Skeletal muscle cell (primary cell): ENCODE measurements around the gene NDUFB1.

Source experiments
- DNase-seq: peaks from one replicate; pipeline ENCODE4 v3.0.0-alpha.2; 2010; ENCODE audit warnings: low read depth
- H3K4me3 ChIP-seq: 2 replicates; pipeline ENCODE4 v1.5.1; 2011; ENCODE audit warnings: low read depth, mild to moderate bottlenecking, control low read depth, low read length, moderate library complexity

The NDUFB1 gene

DNA sequence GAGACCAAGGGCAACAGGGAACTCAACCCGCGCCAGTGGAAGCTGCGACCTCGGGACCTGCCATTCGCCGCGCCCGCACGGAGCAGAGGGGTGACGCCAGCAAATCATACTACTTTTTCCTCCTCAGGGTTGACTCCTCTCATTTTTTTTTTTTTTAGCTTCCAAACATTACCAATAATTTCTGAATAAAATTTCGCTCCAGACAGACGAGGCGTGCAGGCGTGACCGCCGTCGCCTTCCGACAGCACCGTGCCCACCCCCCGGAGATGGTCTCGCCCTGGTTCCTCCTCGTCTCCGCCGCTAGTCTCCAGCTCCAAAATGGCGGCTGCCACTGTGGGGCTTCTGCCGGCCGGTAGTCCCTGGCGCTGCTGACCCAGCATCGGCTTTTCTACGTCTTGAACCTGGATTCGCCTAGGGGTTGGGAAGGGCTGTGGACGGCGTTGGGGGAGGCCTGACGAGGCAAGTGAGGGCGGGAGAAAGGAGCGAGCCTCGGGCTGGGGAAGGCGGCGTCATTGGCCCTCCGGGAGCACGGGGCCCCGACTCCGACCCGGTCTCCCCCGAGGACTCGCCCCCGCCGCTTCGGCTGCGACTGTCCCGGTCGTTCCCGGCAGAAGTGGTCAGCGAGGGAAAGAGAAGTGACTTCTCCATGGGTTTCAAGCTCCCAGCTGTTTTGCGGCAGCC, at the start of gene NDUFB1, which contains the start of gene CPSF2:
NDUFB1 (minus strand) TSS at position 37 of the 681 bp plus-strand sequence. CDS start 4,069 bp downstream, outside the sequence.
CPSF2 (plus strand) TSS at position 300 of the 681 bp plus-strand sequence. CDS start 9,016 bp downstream, outside the sequence.
- peak within 1 kb of the TSS; percentile 94 for H3K4me3 ChIP-seq
- peak; percentile 31 for DNase-seq

DNA sequence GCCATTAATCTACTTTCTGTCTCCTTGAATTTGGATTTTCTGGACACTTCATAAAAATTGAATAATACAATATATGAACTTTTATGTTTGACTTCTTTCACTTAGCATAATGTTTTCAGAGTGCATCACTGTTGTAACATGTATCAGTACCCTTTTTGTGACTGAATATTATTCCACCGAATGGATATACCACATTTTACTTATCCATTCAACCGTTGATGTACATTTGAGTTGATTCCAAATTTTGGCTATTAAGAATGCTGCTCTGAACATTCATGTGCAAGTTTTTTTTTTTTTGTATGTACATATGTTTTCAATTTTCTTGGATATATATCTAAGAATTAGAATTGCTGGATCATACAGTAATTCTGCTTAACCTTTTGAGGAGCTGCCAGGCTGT, 43.5 kb upstream of the NDUFB1 start:
- DNase-seq, result no peak
- no peak overlapping the region for H3K4me3 ChIP-seq

DNA sequence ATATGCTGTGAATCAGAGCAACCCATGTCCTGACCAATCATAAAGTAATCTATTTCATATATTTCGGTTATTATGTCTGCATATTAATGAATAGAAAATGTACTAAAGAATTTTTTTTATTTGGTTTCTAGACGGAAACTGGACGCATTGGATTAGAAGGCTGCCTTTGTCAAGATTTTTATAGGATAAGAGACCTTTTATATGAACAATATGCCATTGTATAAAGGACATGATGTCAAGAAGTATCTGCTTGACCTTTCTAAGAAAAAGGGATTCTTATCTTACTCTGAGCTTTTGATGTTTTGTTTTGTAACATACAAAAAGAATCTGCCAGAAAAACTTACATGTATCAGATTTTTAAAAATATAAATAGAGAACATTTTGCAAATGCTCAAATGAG, 40.0 kb upstream of the NDUFB1 start:
- no peak for DNase-seq
- H3K4me3 ChIP-seq, result no peak overlapping the region

DNA sequence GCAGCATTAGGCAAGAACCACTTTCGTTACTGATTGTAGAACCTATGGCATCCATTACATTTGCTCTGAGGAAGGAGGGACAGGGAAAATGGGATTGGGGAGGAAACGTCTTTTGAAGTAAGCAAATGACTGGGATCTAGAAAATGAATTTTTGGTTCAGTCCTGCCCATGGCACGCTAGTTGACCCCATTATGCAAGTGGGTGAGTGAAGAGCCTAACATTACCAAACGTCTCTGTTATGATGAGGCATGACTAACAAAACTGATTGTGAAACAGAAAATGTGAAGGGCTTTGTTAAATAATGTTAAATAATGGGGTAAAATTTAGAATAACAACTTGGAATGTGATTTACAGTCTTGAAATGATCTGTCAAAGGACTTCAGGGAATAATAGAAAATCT, 39.1 kb upstream of the NDUFB1 start:
- DNase-seq, result peak; percentile 54

GRCh38 chr14:92154283-92154942, 32.9 kb upstream of the NDUFB1 start:
- H3K4me3 ChIP-seq, result no peak overlapping the region
- DNase-seq, result no peak

More for the DNA sequence above, 39.1 kb upstream of the NDUFB1 start:
- H3K4me3 ChIP-seq, result no peak overlapping the region

GRCh38 chr14:92153581-92153980, 32.1 kb upstream of the NDUFB1 start:
- H3K4me3 ChIP-seq, result no peak overlapping the region
- no peak for DNase-seq

DNA sequence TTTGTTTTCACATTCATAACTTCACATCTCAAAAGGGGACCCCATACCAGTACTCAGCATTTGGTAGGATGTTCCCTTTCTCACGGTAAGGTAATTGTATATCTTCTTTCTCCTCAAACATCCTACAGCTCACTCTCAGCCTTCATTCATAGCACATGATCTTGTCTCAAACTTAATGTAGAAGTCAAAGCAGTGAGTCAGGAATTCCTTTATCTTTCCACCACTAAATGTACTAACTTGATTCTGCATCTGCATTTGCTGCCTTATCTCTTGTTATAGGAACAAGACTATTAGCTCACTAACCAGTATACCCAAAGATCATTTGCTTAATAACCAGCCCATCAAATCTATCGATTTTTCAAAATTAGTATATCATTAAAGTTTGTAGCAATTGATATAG, 23.2 kb upstream of the NDUFB1 start:
- no peak overlapping the region for H3K4me3 ChIP-seq
- DNase-seq, result no peak

- no peak overlapping the region for H3K4me3 ChIP-seq
- DNase-seq, result no peak
Measured at GRCh38 chr14:92143962-92144361, 22.5 kb upstream of the NDUFB1 start.

DNA sequence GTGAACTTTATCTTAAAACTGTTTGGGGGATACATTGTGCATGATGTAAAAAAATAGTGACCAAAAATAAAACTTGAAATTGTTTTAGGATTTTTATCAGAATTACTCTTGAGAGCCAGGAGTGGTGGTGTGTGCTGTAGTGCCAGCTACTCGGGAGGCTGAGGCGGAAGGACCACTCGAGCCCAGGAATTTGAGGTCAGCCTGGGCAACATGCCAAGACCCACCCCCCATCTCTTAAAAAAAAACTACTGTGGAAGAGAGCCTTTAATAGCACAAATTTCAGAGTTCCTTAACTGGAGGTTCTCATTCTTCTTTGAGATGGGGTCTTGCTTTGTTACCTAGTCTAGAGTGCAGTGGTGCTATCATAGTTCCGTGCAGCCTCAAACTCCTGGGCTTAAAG, 21.8 kb upstream of the NDUFB1 start:
- H3K4me3 ChIP-seq, result no peak overlapping the region
- no peak for DNase-seq

DNA sequence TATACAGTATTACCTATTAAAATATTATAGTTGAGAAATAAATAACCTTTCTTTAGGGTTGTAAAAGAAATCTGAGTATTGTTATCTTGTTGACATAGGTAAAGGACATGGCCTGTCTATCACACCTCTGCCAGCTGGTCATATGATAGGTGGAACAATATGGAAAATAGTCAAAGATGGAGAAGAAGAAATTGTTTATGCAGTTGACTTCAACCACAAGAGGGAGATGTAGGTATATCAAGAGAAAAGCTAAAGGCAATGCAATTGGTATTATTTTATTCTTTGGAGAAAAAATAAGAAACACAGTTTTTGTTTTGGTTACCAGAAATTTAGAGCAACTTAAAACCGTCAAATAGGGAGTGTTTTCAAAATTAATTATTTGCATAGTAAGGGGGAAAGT, 13.8 kb upstream of the NDUFB1 start:
- no peak overlapping the region for H3K4me3 ChIP-seq
- no peak for DNase-seq

DNA sequence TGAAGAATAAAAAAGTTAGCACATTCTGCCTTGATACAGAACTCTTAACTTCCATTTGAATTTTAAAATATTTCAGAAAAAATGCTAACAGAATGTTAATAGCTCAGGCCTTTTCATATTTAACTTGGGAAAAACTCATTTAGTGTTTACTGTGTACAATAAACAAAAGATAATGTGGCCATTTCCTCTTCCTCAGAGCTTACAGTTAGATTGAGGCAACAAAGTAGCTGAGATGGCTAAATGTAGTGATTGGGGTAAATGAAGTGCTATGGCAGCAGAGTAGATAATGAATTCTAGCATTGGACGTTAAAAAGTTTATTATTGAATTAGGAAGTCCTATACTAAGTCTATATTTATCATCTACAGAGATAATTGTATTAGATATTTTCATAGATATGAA, 12.9 kb upstream of the NDUFB1 start:
- H3K4me3 ChIP-seq, result no peak overlapping the region
- DNase-seq, result no peak

GRCh38 chr14:92122761-92123160, 1.3 kb upstream of the NDUFB1 start:
- DNase-seq, result no peak
- H3K4me3 ChIP-seq, result peak overlapping the region; percentile 94

- peak overlapping the region; percentile 94 for H3K4me3 ChIP-seq
- DNase-seq, result no peak
Measured at GRCh38 chr14:92122351-92122677, 808 bp upstream of the NDUFB1 start.

DNA sequence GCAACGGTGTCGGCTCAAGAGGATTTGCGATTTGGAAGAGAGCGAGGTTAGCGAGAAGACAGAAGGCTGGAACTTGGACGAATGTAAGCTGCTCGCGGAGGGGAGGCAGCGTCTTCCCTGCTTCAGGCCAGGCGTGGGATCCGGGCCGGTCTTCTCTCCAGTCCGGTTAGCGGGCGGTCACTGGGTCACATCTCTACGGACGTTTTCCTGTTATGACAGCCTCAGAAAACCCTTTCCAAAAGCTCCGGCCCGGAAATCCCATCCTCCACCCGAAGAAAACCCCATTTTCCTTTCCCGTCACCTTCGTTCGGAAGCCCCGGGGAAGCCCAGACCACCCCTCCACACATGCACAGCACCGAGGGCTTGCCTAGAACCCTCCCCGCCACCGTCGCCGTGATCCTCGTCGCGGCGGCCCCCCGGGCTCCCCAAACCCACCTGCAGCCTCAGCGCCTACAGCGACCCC, 268 bp downstream of the NDUFB1 start:
- DNase-seq, result peak; percentile 6
- peak overlapping the region; percentile 94 for H3K4me3 ChIP-seq

DNA sequence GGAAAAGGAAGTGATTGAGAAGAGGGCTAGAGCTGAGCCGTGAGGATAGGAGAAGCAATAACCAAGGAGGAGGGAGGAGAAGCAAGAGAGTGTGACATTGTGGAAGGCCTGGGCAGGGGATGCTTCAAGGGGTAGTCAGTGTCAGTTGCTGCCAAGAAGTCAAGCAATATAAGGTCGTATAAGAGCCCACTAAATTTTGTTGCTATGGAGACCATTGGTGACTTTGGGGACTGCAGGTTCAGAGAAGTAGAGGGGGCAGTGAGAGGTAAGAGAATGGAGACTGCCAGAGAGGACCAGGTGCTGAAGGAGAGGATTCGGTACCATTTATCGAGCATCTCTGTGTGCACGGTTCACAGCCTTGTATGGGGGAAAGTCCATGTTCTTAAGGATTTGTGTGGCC, 12.0 kb downstream of the NDUFB1 start:
- DNase-seq, result no peak
- H3K4me3 ChIP-seq, result no peak overlapping the region

DNA sequence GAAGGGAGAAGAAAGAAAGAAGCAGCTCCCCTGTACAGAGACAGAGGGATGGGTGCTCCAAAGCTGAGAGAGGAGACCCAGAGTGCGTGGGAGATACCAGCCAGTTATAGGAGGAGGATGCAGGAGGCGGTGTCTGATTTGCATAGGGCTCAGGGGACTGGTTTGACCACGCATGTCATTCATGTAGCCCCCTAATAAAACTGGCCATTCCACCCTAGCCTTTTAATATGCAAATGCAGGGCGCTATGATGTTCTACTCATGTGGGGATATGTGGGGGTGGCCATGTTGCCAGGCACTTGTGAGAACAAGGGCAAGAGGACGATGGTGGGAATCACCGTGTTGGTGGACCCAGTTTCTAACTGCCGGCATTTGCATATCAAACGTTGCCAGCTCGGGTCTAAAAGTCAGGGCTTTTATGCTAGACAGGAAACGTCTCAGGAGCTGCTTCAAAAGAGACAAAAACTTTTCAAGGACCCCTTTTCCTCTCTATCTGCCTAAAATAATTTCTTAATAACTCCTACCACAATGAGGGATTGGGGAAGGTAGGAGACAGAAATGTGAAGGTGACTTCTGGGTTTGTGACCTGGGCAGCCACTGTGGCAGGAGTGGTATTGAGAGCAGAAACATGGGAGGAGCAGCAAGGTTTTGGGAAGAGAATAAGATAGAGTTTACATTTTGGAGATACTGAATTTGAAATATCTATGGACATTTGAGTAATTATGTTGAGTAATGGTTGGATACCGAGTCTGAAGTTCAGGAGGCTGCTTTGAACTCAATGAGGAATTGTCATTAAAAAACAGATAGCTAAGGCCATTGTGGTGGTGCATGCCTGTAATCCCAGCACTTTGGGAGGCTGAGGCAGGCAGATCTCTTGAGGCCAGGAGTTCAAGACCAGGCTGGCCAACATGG, 12.9 kb downstream of the NDUFB1 start:
- no peak overlapping the region for H3K4me3 ChIP-seq
- no peak for DNase-seq

GRCh38 chr14:92106143-92106926, 15.2 kb downstream of the NDUFB1 start, which contains the start of gene ATXN3:
Gene ATXN3, minus strand, starts transcription at chr14:92106582. Its CDS starts 30 bp downstream, at chr14:92106552.
- peak; percentile 98 for DNase-seq
- H3K4me3 ChIP-seq, result peak within 1 kb of the TSS; percentile 89

GRCh38 chr14:92105893-92106142, 15.7 kb downstream of the NDUFB1 start:
- no peak for DNase-seq
- H3K4me3 ChIP-seq, result peak overlapping the region; percentile 89

DNA sequence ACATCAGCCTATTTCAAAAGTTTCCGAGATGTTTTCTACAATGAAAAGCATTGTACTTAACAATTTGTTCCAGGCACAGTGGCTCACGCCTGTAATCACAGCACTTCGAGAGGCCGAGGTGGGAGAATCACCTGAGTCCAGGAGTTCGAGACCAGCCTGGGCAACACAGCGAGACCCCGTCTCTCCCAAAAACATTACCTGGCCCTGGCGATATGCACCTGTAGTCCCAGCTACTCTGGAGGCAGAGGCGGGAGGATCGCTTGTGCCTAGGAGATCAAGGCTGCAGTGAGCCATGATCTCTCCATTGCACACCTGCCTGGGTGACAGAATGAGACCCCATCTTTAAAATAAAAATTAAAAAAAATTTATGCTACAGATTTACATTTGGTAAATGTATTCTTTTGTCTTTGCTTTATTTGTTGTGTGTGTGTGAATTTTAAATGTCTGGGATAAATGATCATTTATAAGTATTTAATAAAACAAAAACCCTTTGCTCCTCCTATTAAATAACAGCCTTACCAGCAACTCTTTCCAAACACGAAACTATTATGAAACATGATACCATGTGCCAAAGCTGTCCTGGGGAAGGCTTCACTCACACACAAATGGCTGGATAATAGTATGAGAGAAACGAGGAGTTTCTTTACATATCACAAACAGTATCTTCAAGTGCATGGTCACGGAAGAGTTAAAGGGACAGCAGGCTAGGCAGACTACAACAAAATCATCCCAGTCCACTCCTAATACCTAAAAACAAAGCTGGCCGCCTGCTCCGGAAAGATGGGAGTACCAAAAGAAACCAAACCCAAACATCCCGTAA, 16.2 kb downstream of the NDUFB1 start:
- peak overlapping the region; percentile 89 for H3K4me3 ChIP-seq
- peak; percentile 7 for DNase-seq
